Kidney glomerular epithelial cell (primary cell): ENCODE measurements around the gene CDH15.

Experiments
- DNase-seq: peaks from one replicate; lab custom pipeline; 2025; lab: John Stamatoyannopoulos, UW

CDH15 gene

GRCh38 chr16:89199241-89200123 lies 27.9 kb downstream of the CDH15 start:
- DNase-seq: no peak

GRCh38 chr16:89200124-89200849 lies 28.7 kb downstream of the CDH15 start, which contains the start of gene SLC22A31:
SLC22A31 (minus strand) TSS chr16:89200537; CDS start chr16:89200501, 36 bp downstream.
- no peak for DNase-seq

- DNase-seq: no peak
Measured at GRCh38 chr16:89200850-89201411, 29.4 kb downstream of the CDH15 start.

GRCh38 chr16:89201439-89202377 lies 30.2 kb downstream of the CDH15 start:
- DNase-seq: no peak

GRCh38 chr16:89202422-89203215 lies 31.1 kb downstream of the CDH15 start:
- no peak for DNase-seq

GRCh38 chr16:89207993-89208392 lies 36.4 kb downstream of the CDH15 start:
- no peak for DNase-seq

GRCh38 chr16:89209522-89210044 lies 38.0 kb downstream of the CDH15 start:
- no peak for DNase-seq

GRCh38 chr16:89210165-89210903 lies 38.8 kb downstream of the CDH15 start:
- no peak for DNase-seq

- no peak for DNase-seq
Measured at GRCh38 chr16:89210904-89211515, 39.5 kb downstream of the CDH15 start.

- DNase-seq: peak; percentile 63
Measured at GRCh38 chr16:89216315-89217137, 45.0 kb downstream of the CDH15 start.

GRCh38 chr16:89217138-89217387 lies 45.5 kb downstream of the CDH15 start:
- DNase-seq: no peak

GRCh38 chr16:89217388-89218191 lies 46.0 kb downstream of the CDH15 start, which contains the start of gene ZNF778:
ZNF778 (plus strand) TSS chr16:89217703; CDS start chr16:89221128, 3,425 bp downstream.
- DNase-seq: peak; percentile 64

GRCh38 chr16:89219365-89219764 lies 47.8 kb downstream of the CDH15 start:
- DNase-seq: no peak

- DNase-seq: no peak
Measured at GRCh38 chr16:89221604-89222003, 50.1 kb downstream of the CDH15 start.

GRCh38 chr16:89222931-89223330 lies 51.4 kb downstream of the CDH15 start:
- no peak for DNase-seq

- no peak for DNase-seq
Measured at GRCh38 chr16:89224665-89225064, 53.1 kb downstream of the CDH15 start.

- no peak for DNase-seq
Measured at GRCh38 chr16:89230255-89230654, 58.7 kb downstream of the CDH15 start.

- DNase-seq: no peak
Measured at GRCh38 chr16:89232107-89232506, 60.6 kb downstream of the CDH15 start.
